Duodenal mucosa (tissue), 2 donors: ENCODE measurements around the gene PARP9.
"Not testable (repeated sequence)": the region's sequence is repeated elsewhere in the genome, so short reads cannot be mapped to it uniquely, and the experiment has no call there.

Source experiments
- H3K27ac ChIP-seq: one replicate; pipeline ENCODE4 v1.7.0; 2013; ENCODE audit warnings: low read depth, low read length
- H3K27me3 ChIP-seq, 2 donors: one replicate each; pipeline ENCODE4 v1.7.0; 2013; ENCODE audit warnings: low read length in 2 of 2, control low read depth in 1 of 2; ENCODE audit not compliant: insufficient read depth in 2 of 2, control insufficient read depth in 1 of 2
- H3K36me3 ChIP-seq, 2 donors: one replicate each; pipeline ENCODE4 v1.7.0; 2013; ENCODE audit warnings: low read length in 2 of 2, control low read depth in 1 of 2; ENCODE audit not compliant: insufficient read depth in 2 of 2, control insufficient read depth in 1 of 2
- H3K4me1 ChIP-seq, 2 donors: one replicate each; pipeline ENCODE4 v1.7.0; 2013; ENCODE audit warnings: low read length in 2 of 2, control low read depth in 1 of 2; ENCODE audit not compliant: insufficient read depth in 2 of 2, control insufficient read depth in 1 of 2
- H3K4me3 ChIP-seq, 2 donors: one replicate each; pipeline ENCODE4 v1.7.0; 2013; ENCODE audit warnings: low read length in 2 of 2, low read depth in 1 of 2
- H3K9ac ChIP-seq, 2 donors: one replicate each; pipeline ENCODE4 v1.7.0; 2013; ENCODE audit warnings: low read length in 2 of 2, low read depth in 1 of 2
- H3K9me3 ChIP-seq, 2 donors: one replicate each; pipeline ENCODE4 v1.7.0; 2013; ENCODE audit warnings: low read length in 2 of 2, control low read depth in 1 of 2; ENCODE audit not compliant: control insufficient read depth in 1 of 2

Gene PARP9

GRCh38 chr3:122576174-122576940 lies 12.3 kb upstream of the PARP9 start:
- Histone ChIP-seq H3K4me1 (peaks cover 0 to 3% of the 10 kb centered on the region in 2 donors), H3K9ac (no peak overlapping the region), H3K27ac (no peak overlapping the region), H3K9me3 (peaks cover under 1 to 2% of the 10 kb centered on the region in 2 donors), H3K27me3 (no peaks in the 10 kb centered on the region), H3K4me3 (no peak overlapping the region), H3K36me3 (peaks cover 5 to 23% of the 10 kb centered on the region in 2 donors)

DNA sequence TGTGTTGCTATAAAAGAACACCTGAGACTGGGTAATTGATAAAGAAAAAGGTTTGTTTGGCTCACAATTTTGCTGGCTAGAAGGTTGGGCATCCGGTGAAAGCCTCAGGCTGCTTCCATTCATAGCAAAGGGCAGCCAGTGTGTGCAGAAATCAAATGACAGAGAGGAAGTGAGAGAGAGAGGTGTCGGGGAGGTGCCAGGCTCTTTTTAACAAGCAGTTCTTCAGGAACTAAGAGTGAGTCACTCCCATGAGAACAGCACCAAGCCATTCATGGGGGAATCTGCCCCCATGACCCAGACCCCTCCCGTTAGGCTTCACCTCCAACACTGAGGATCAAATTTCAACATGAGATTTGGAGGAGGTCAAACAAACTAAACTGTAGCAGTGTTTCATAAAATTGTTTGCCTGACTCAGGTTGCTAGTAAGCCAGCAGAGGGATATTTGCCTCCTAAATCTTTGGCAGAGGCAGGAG lies 8.9 kb upstream of the PARP9 start:
- Histone ChIP-seq H3K4me1 (peaks cover 0 to 3% of the 10 kb centered on the region in 2 donors), H3K9ac (no peak overlapping the region), H3K4me3 (no peak overlapping the region), H3K27ac (no peak overlapping the region), H3K27me3 (no peaks in the 10 kb centered on the region), H3K36me3 (peaks cover 14 to 54% of the 10 kb centered on the region in 2 donors), H3K9me3 (no peaks in the 10 kb centered on the region)

- H3K4me3 ChIP-seq = no peak overlapping the region
- no peaks in the 10 kb centered on the region for H3K27me3 ChIP-seq
- H3K9me3 ChIP-seq = no peaks in the 10 kb centered on the region
- H3K9ac ChIP-seq = no peak overlapping the region
- no peak overlapping the region for H3K27ac ChIP-seq
- H3K4me1 ChIP-seq = peaks cover 10 to 16% of the 10 kb centered on the region in 2 donors
- peaks cover 16 to 74% of the 10 kb centered on the region in 2 donors for H3K36me3 ChIP-seq
Observed at GRCh38 chr3:122568755-122569154, 4.7 kb upstream of the PARP9 start.

DNA sequence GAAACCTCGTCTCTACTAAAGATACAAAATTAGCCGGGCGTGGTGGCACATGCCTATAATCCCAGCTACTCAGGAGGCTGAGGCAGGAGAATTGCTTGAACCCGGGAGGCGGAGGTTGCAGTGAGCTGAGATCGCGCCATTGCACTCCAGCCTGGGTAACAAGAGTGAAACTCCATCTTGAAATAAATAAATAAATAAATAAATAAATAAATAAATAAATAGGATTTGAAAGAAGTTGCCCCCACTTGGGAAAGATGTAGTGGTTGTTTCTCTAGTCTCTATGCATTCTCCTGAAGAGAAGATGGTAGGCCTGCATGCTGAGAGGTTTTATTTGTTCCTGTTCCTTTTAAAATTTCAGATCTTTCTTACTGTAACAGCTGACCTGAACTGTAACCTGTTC lies 4.0 kb upstream of the PARP9 start:
- H3K9ac ChIP-seq, H3K27me3 ChIP-seq, H3K4me3 ChIP-seq, H3K9me3 ChIP-seq, H3K27ac ChIP-seq: not testable (repeated sequence)
- peaks cover 16 to 68% of the 10 kb centered on the region in 2 donors for H3K36me3 ChIP-seq
- H3K4me1 ChIP-seq = peaks cover 13 to 17% of the 10 kb centered on the region in 2 donors

GRCh38 chr3:122563717-122564025 lies 429 bp downstream of the PARP9 start:
- no peaks in the 10 kb centered on the region for H3K9me3 ChIP-seq
- peak overlapping the region; percentile 73 to 94 for H3K4me3 ChIP-seq
- H3K27me3 ChIP-seq = no peaks in the 10 kb centered on the region
- H3K4me1 ChIP-seq = peaks cover 20 to 25% of the 10 kb centered on the region in 2 donors
- H3K9ac ChIP-seq = peak overlapping the region; percentile 65 to 95
- H3K36me3 ChIP-seq = peaks cover 4 to 35% of the 10 kb centered on the region in 2 donors
- H3K27ac ChIP-seq = peak overlapping the region; percentile 94

GRCh38 chr3:122562923-122563716 lies 980 bp downstream of the PARP9 start:
- H3K4me3 ChIP-seq = peak overlapping the region; percentile 73 to 94
- no peak overlapping the region for H3K27ac ChIP-seq
- peaks cover 20 to 25% of the 10 kb centered on the region in 2 donors for H3K4me1 ChIP-seq
- no peaks in the 10 kb centered on the region for H3K27me3 ChIP-seq
- H3K9me3 ChIP-seq = no peaks in the 10 kb centered on the region
- H3K36me3 ChIP-seq = peaks cover 8 to 36% of the 10 kb centered on the region in 2 donors
- H3K9ac ChIP-seq = peak overlapping the region; percentile 65 to 95

DNA sequence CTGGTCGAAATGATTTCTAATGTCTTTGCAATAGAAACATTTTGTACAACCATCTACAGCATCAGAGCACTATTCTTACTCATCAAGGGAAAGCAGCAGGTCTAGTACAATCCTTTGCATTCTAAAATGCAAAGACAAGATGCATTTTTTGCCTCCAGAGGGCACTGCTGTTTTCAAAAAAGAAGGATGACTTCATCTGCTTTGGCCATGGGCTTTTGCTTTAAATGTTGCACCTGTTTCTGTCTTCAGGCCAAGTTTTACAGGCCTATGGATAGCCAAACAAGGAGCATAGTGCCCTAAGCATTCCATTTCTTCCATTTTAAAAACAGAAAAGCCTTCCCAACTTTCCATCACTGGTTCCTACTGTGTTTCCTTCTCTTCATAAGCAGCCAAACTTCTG lies 3.4 kb downstream of the PARP9 start:
- H3K4me1 ChIP-seq = peaks cover 10 to 19% of the 10 kb centered on the region in 2 donors
- no peak overlapping the region for H3K4me3 ChIP-seq
- H3K27me3 ChIP-seq = no peaks in the 10 kb centered on the region
- no peak overlapping the region for H3K9ac ChIP-seq
- H3K27ac ChIP-seq = no peak overlapping the region
- peaks cover 18 to 35% of the 10 kb centered on the region in 2 donors for H3K36me3 ChIP-seq
- H3K9me3 ChIP-seq = no peaks in the 10 kb centered on the region

- Histone ChIP-seq H3K4me3 (no peak overlapping the region), H3K27ac (no peak overlapping the region), H3K36me3 (peaks cover 25 to 43% of the 10 kb centered on the region in 2 donors), H3K27me3 (no peaks in the 10 kb centered on the region), H3K9ac (no peak overlapping the region), H3K4me1 (peaks cover 9 to 13% of the 10 kb centered on the region in 2 donors), H3K9me3 (no peaks in the 10 kb centered on the region)
Observed at GRCh38 chr3:122559906-122560305, 4.2 kb downstream of the PARP9 start.

DNA sequence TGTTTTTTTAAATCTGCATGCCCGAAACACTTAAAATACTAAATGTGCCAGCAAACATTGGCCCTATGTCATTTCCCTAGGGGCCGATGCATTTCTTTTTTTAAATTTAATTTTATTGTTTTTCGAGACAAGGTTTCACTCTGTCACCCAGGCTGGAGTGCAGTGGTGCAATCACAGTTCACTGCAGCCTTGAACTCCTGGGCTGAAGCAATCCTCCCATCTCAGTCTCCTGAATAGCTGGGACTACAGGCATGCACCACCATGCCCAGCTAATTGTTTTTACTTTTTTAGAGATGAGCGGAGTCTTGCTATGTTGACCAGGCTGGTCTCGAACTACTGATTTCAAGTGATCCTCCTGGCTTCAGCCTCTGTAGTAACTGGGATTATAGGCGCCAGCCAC lies 5.5 kb downstream of the PARP9 start:
- H3K27ac ChIP-seq = no peak overlapping the region
- H3K27me3 ChIP-seq = no peaks in the 10 kb centered on the region
- peaks cover 27 to 55% of the 10 kb centered on the region in 2 donors for H3K36me3 ChIP-seq
- H3K4me3 ChIP-seq = no peak overlapping the region
- no peak overlapping the region for H3K9ac ChIP-seq
- peaks cover 9 to 10% of the 10 kb centered on the region in 2 donors for H3K4me1 ChIP-seq
- no peaks in the 10 kb centered on the region for H3K9me3 ChIP-seq

DNA sequence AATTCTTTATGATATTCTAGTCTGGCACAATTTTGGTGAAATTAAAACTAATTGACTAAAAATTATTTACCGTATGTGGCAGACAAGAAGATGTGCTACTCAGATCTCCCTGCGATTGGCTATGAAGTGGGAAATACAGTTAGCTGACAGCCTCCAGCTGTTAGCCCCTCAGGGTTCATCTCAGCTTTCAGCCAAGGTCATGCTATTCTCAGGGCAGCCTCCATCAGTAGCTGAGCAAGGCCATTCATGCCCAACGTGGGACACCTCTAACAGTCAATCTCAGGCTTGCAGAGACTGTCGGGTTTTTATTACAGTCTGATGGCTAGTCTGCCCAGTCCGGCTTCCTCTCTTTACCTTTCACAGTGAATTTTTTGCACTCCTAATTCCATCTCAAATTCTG lies 6.7 kb downstream of the PARP9 start:
- no peak overlapping the region for H3K27ac ChIP-seq

More for the DNA sequence above, 6.7 kb downstream of the PARP9 start:
- H3K9me3 ChIP-seq = no peaks in the 10 kb centered on the region
- peaks cover 38 to 62% of the 10 kb centered on the region in 2 donors for H3K36me3 ChIP-seq
- no peak overlapping the region for H3K9ac ChIP-seq
- no peaks in the 10 kb centered on the region for H3K27me3 ChIP-seq
- no peak overlapping the region for H3K4me3 ChIP-seq
- peaks cover 0 to under 1% of the 10 kb centered on the region in 2 donors for H3K4me1 ChIP-seq
